DMS 273 treated with DMSO at 0.1 percent for 48 hours (cell line): ENCODE measurements around the gene ZW10.
"Not testable (repeated sequence)": the region's sequence is repeated elsewhere in the genome, so short reads cannot be mapped to it uniquely, and the experiment has no call there.

Experiments
- DNase-seq: peaks from one replicate; lab custom pipeline; 2025; lab: John Stamatoyannopoulos, UW

Gene ZW10

GRCh38 chr11:113773416-113774173 is at the start of gene ZW10:
Gene ZW10 (minus strand): TSS chr11:113773692. CDS start chr11:113773666, 26 bp downstream.
- peak; percentile 85 for DNase-seq

GRCh38 chr11:113818426-113818825 is 44.9 kb upstream of the ZW10 start:
- no peak for DNase-seq

GRCh38 chr11:113817626-113818025 is 44.1 kb upstream of the ZW10 start:
- no peak for DNase-seq

GRCh38 chr11:113817162-113817561 is 43.7 kb upstream of the ZW10 start:
- no peak for DNase-seq

- DNase-seq, result no peak
Observed at GRCh38 chr11:113814181-113814580, 40.7 kb upstream of the ZW10 start.

GRCh38 chr11:113808931-113809330 is 35.4 kb upstream of the ZW10 start:
- DNase-seq, result no peak

GRCh38 chr11:113806406-113806805 is 32.9 kb upstream of the ZW10 start:
- no peak for DNase-seq

- DNase-seq, result no peak
Observed at GRCh38 chr11:113805640-113806039, 32.1 kb upstream of the ZW10 start.

GRCh38 chr11:113802621-113803020 is 29.1 kb upstream of the ZW10 start:
- no peak for DNase-seq

- DNase-seq, result peak; percentile 6
Observed at GRCh38 chr11:113796663-113797259, 23.3 kb upstream of the ZW10 start.

- no peak for DNase-seq
Observed at GRCh38 chr11:113789675-113790320, 16.3 kb upstream of the ZW10 start.

- not testable (repeated sequence) for DNase-seq
Observed at GRCh38 chr11:113789016-113789415, 15.5 kb upstream of the ZW10 start.

GRCh38 chr11:113782134-113782533 is 8.6 kb upstream of the ZW10 start:
- DNase-seq, result no peak

- DNase-seq, result no peak
Observed at GRCh38 chr11:113781682-113782081, 8.2 kb upstream of the ZW10 start.

GRCh38 chr11:113779496-113779895 is 6.0 kb upstream of the ZW10 start, which contains the start of gene CLDN25:
Gene CLDN25 (plus strand): TSS chr11:113779796. CDS start chr11:113779796, 0 bp downstream.
- no peak for DNase-seq

GRCh38 chr11:113778111-113778910 is 4.8 kb upstream of the ZW10 start:
- DNase-seq, result peak; percentile 47

GRCh38 chr11:113774174-113774503 is 647 bp upstream of the ZW10 start:
- DNase-seq, result no peak

- no peak for DNase-seq
Observed at GRCh38 chr11:113773092-113773415, 438 bp downstream of the ZW10 start.

GRCh38 chr11:113771964-113772363 is 1.5 kb downstream of the ZW10 start:
- DNase-seq, result no peak

- no peak for DNase-seq
Observed at GRCh38 chr11:113764527-113765219, 8.8 kb downstream of the ZW10 start.

GRCh38 chr11:113763040-113763439 is 10.5 kb downstream of the ZW10 start:
- not testable (repeated sequence) for DNase-seq

- no peak for DNase-seq
Observed at GRCh38 chr11:113760241-113760640, 13.3 kb downstream of the ZW10 start.
